HG03066 (cell line): ENCODE results near the gene GRIN3B.
"Not testable (repeated sequence)": the region's sequence is repeated elsewhere in the genome, so short reads cannot be mapped to it uniquely, and the experiment has no call there.

Source experiments
- ATAC-seq: cut with Tn5 transposase; IDR thresholded peaks from one replicate; pipeline ENCODE4 v1.9.1; 2021; ENCODE audit warnings: low read depth; ENCODE audit not compliant: unreplicated experiment

The GRIN3B gene

GRCh38 chr19:1000095-1000494 lies at the start of gene GRIN3B:
GRIN3B (plus strand) TSS chr19:1000419; CDS start chr19:1000438, 19 bp downstream.
- no peak for ATAC-seq

- ATAC-seq, result no peak
Observed at GRCh38 chr19:952049-952679, 48.1 kb upstream of the GRIN3B start.

- ATAC-seq, result no peak
Observed at GRCh38 chr19:952680-953444, 47.4 kb upstream of the GRIN3B start.

GRCh38 chr19:953445-954271 lies 46.6 kb upstream of the GRIN3B start:
- no peak for ATAC-seq

- ATAC-seq, result no peak
Observed at GRCh38 chr19:954272-954671, 45.9 kb upstream of the GRIN3B start.

- ATAC-seq, result no peak
Observed at GRCh38 chr19:954672-955494, 45.3 kb upstream of the GRIN3B start.

GRCh38 chr19:955803-956765 lies 44.1 kb upstream of the GRIN3B start:
- ATAC-seq, result no peak

GRCh38 chr19:956766-957440 lies 43.3 kb upstream of the GRIN3B start:
- no peak for ATAC-seq

GRCh38 chr19:957578-957977 lies 42.6 kb upstream of the GRIN3B start:
- ATAC-seq, result not testable (repeated sequence)

GRCh38 chr19:958967-959855 lies 41.0 kb upstream of the GRIN3B start:
- ATAC-seq, result no peak

- ATAC-seq, result no peak
Observed at GRCh38 chr19:960020-960419, 40.2 kb upstream of the GRIN3B start.

- ATAC-seq, result no peak
Observed at GRCh38 chr19:960601-960938, 39.6 kb upstream of the GRIN3B start.

GRCh38 chr19:961866-962620 lies 38.2 kb upstream of the GRIN3B start:
- no peak for ATAC-seq

GRCh38 chr19:962683-963400 lies 37.4 kb upstream of the GRIN3B start:
- ATAC-seq, result no peak

GRCh38 chr19:963486-963951 lies 36.7 kb upstream of the GRIN3B start:
- no peak for ATAC-seq

- no peak for ATAC-seq
Observed at GRCh38 chr19:964116-964520, 36.1 kb upstream of the GRIN3B start.
